ENCODE results near the gene MCL1. TPM values are rescaled to one million over a fixed set of nuclear protein-coding genes. Genes with fewer than 3 reads are reported as not detected.
"Not testable (repeated sequence)": the region's sequence is repeated elsewhere in the genome, so short reads cannot be mapped to it uniquely, and the experiment has no call there.

Gene MCL1
- total RNA-seq, 1 experiment from 2014 or later: 261 TPM

DNA sequence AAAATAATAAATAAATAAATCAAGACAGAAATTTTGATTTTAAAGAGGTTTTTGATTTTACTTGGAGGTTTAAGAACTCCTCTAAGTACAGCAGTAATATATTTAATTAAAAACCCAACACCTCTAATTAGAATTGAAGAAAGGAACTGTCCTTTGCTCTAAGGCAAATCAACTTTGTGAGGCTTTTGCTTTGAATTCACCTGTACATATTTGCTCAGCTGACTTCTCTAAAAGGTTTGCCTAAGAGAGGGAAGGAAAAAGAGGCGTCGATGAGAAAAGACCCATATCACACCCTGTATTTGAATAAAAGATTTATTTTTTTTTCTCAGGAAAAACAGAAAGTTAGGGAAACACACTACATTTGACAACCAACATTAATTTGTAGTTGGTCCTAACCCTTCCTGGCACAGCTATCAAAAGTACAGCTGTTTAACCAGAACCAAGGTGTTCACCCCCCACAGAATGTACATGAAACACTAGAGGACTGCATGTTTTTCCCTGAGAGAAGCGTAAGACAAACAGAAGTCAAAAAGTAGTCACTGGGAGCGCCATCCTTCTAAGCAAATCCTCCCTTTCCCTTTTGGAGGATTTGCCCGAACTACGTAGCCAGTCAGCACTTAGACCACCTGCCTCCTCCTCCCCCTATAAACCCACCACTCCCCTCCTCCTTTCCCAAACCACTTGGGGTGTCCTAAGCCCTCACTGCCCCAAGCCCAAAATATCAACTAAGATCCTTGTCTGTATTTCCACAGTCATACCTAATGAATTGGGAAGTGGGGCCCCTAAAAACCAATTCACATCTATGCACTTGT lies 4.9 kb downstream of the MCL1 start:
- Mint-ChIP-seq H3K27me3 (ENCODE audit: unreplicated experiment) (no peaks in the 10 kb centered on the region), H3K4me3 (ENCODE audit: low read depth, unreplicated experiment) (peak overlapping the region; percentile 99), H3K4me1 (ENCODE audit: low read depth, unreplicated experiment) (peaks cover 32% of the 10 kb centered on the region), H3K27ac (ENCODE audit: unreplicated experiment) (peak overlapping the region; percentile 99), H3K9me3 (ENCODE audit: low read depth, unreplicated experiment) (no peaks in the 10 kb centered on the region), H3K36me3 (ENCODE audit: insufficient read depth, unreplicated experiment) (peaks cover 100% of the 10 kb centered on the region)
- intact Hi-C loops (cut with micrococcal nuclease; ENCODE audit: unreplicated experiment): loop anchor here (2.0 to 5.0 kb wide), 2 partner anchors 36 to 93 kb away; no protein-coding TSS in a partner anchor
- CTCF ChIA-PET: interaction anchor here (0.7 to 1.3 kb wide), 2 partner anchors 14 to 239 kb away, joined by 3 to 4 read pairs; no protein-coding TSS in a partner anchor
- DNase-seq: no peak
- TF ChIP-seq, protein P1, sequence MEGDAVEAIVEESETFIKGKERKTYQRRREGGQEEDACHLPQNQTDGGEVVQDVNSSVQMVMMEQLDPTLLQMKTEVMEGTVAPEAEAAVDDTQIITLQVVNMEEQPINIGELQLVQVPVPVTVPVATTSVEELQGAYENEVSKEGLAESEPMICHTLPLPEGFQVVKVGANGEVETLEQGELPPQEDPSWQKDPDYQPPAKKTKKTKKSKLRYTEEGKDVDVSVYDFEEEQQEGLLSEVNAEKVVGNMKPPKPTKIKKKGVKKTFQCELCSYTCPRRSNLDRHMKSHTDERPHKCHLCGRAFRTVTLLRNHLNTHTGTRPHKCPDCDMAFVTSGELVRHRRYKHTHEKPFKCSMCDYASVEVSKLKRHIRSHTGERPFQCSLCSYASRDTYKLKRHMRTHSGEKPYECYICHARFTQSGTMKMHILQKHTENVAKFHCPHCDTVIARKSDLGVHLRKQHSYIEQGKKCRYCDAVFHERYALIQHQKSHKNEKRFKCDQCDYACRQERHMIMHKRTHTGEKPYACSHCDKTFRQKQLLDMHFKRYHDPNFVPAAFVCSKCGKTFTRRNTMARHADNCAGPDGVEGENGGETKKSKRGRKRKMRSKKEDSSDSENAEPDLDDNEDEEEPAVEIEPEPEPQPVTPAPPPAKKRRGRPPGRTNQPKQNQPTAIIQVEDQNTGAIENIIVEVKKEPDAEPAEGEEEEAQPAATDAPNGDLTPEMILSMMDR (IDR thresholded peaks at IDR 0.05; ENCODE audit: unreplicated experiment): no peak
- no TSS peak for BruUV-seq (replicated peaks)

DNA sequence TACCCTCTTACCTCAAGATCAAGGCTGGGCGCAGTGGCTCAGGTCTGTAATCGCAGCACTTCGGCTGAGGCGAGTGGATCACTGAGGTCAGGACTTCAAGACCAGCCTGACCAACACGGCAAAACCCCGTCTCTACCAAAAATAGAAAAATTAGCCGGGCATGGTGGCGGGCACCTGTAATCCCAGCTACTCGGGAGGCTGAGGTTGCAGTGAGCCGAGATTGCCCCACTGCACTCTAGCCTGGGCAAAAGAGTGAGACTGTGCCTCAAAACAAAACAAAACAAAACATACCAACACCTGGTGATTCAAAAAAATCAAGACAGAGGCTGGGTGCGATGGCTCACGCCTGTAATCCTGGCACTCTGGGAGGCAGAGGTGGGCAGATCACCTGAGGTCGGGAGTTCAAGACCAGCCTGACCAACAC lies 5.8 kb downstream of the MCL1 start:
- BruUV-seq (replicated peaks); DNase-seq; H3K9me3 Mint-ChIP-seq (ENCODE audit: low read depth, unreplicated experiment); CTCF ChIA-PET; H3K27me3 Mint-ChIP-seq (ENCODE audit: unreplicated experiment): not testable (repeated sequence)
- peak overlapping the region; percentile 99 for H3K27ac Mint-ChIP-seq (ENCODE audit: unreplicated experiment)
- H3K36me3 Mint-ChIP-seq (ENCODE audit: insufficient read depth, unreplicated experiment): peaks cover 100% of the 10 kb centered on the region
- peak overlapping the region; percentile 99 for H3K4me3 Mint-ChIP-seq (ENCODE audit: low read depth, unreplicated experiment)
- H3K4me1 Mint-ChIP-seq (ENCODE audit: low read depth, unreplicated experiment): peaks cover 40% of the 10 kb centered on the region
- intact Hi-C loops (cut with micrococcal nuclease; ENCODE audit: unreplicated experiment): loop anchor here (2.0 kb wide), 1 partner anchor 37 kb away; no protein-coding TSS in a partner anchor

DNA sequence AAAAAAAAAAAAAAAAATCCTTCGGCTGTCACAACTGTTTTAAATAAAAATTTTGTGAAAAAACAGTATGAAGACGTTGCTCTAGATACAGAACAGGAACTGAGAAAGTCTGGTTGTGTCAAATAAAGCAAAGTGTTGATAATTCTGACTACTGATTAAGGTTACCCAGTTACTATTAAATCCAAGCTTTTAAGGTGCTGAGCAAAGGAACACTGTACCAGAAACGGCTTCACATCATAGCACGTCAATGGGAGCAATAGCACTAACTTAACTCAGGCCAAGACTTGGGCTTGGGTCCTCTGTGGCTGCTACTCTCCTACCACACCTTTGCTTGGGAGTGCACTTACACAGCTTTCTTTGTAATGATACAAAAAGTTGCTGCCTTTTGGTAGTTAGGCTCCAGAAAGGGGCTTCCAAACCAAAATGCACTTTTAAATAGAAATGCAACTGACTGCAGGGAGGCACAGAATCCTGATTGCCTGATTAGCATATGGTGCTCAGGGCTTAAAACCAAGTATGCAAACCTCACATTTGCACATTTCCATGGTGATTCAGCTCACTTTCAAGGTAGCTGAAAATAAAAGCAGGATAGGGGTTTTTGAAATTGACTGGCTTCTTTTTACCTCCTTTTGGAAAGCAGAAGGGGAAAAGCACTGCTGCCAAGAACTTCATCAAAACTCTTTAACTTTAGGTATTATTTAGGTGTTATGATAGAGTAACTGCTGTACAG lies 6.3 kb downstream of the MCL1 start:
- CTCF ChIA-PET: interaction anchor here (1.1 kb wide), 1 partner anchor 10 kb away, joined by 3 read pairs; no protein-coding TSS in a partner anchor
- peak overlapping the region; percentile 99 for H3K4me3 Mint-ChIP-seq (ENCODE audit: low read depth, unreplicated experiment)
- peaks cover 46% of the 10 kb centered on the region for H3K4me1 Mint-ChIP-seq (ENCODE audit: low read depth, unreplicated experiment)
- TF ChIP-seq, protein P1 (IDR thresholded peaks at IDR 0.05; ENCODE audit: unreplicated experiment): no peak
- no peaks in the 10 kb centered on the region for H3K9me3 Mint-ChIP-seq (ENCODE audit: low read depth, unreplicated experiment)
- H3K27ac Mint-ChIP-seq (ENCODE audit: unreplicated experiment): peak overlapping the region; percentile 87
- H3K36me3 Mint-ChIP-seq (ENCODE audit: insufficient read depth, unreplicated experiment): peaks cover 100% of the 10 kb centered on the region
- no peaks in the 10 kb centered on the region for H3K27me3 Mint-ChIP-seq (ENCODE audit: unreplicated experiment)
- no TSS peak for BruUV-seq (replicated peaks)
- no peak for DNase-seq
- intact Hi-C loops (cut with micrococcal nuclease; ENCODE audit: unreplicated experiment): no loop called here

DNA sequence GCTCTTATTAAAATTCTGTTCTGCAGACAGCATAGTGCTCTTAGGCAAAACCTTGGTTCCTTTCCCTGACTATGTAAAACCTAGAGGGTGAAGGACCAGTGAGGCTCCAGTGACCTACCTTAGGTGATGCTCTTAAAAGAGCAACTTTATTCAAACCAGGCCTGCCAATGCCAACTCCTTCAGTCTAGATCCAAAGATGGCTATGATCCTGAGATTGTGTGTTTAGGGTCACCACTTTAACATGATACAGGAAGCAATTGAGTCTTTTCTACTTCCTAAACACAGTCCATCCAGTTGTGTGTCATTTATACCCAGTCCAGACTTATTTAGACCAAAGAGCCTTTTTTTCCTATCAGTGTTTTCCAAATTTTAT lies 10.8 kb downstream of the MCL1 start:
- peak overlapping the region; percentile 66 for H3K4me3 Mint-ChIP-seq (ENCODE audit: low read depth, unreplicated experiment)
- peaks cover 54% of the 10 kb centered on the region for H3K4me1 Mint-ChIP-seq (ENCODE audit: low read depth, unreplicated experiment)
- peaks cover 93% of the 10 kb centered on the region for H3K36me3 Mint-ChIP-seq (ENCODE audit: insufficient read depth, unreplicated experiment)
- H3K9me3 Mint-ChIP-seq (ENCODE audit: low read depth, unreplicated experiment): no peaks in the 10 kb centered on the region
- TSS peak; percentile 75 for BruUV-seq (replicated peaks)
- CTCF ChIA-PET: interaction anchor here (0.6 to 1.8 kb wide), 6 partner anchors 9 to 61 kb away, joined by 3 to 6 read pairs (median 4); partner anchors contain the start of genes ENSA and MCL1
- no peaks in the 10 kb centered on the region for H3K27me3 Mint-ChIP-seq (ENCODE audit: unreplicated experiment)
- intact Hi-C loops (cut with micrococcal nuclease; ENCODE audit: unreplicated experiment): loop anchor here (1.0 to 10.0 kb wide), 2 partner anchors 8 to 126 kb away; partner anchors contain the start of gene GOLPH3L
- peak overlapping the region; percentile 91 for H3K27ac Mint-ChIP-seq (ENCODE audit: unreplicated experiment)
- DNase-seq: no peak
- TF ChIP-seq, protein P1 (IDR thresholded peaks at IDR 0.05; ENCODE audit: unreplicated experiment): no peak

All from Calu3 (cell line).